CD4-positive, alpha-beta memory T cell (primary cell): ENCODE measurements around the gene WTAP. TPM values are rescaled to one million over a fixed set of nuclear protein-coding genes. Genes with fewer than 3 reads are reported as not detected.
A peak's percentile ranks its signal among the peaks of the same experiment; 100 is the strongest.
"Not testable (repeated sequence)": the region's sequence is repeated elsewhere in the genome, so short reads cannot be mapped to it uniquely, and the experiment has no call there.

Experiments
- CTCF ChIA-PET: fragments of 350-600 bp; sonication (Branson Sonifier 250); formaldehyde crosslinking; loops from one replicate; lab custom pipeline; 2021; ENCODE audit warnings: inconsistent platforms; ENCODE audit not compliant: partially characterized antibody; lab: Charles Lee
- POLR2A ChIA-PET: fragments of 350-600 bp; sonication (Branson Sonifier 250); formaldehyde crosslinking; loops from one replicate; lab custom pipeline; 2021; ENCODE audit not compliant: partially characterized antibody; lab: Charles Lee
- DNase-seq, 5 donors: peaks; one replicate each; pipeline versions ENCODE4 v3.0.0 to v3.0.0-alpha.2; 2020 to 2022; ENCODE audit warnings: mixed read lengths in 1 of 5
- H3K27ac ChIP-seq: one replicate; pipeline ENCODE4 v1.7.0; 2013; ENCODE audit warnings: low read depth, low read length
- H3K27me3 ChIP-seq: 2 replicates; pipeline ENCODE4 v1.7.0; 2013; ENCODE audit warnings: mild to moderate bottlenecking, low read length, moderate library complexity; ENCODE audit not compliant: insufficient read depth
- H3K36me3 ChIP-seq: 2 replicates; pipeline ENCODE4 v1.7.0; 2013; ENCODE audit warnings: mild to moderate bottlenecking, low read length, moderate library complexity; ENCODE audit not compliant: insufficient read depth
- H3K4me1 ChIP-seq: 2 replicates; pipeline ENCODE4 v1.7.0; 2013; ENCODE audit warnings: mild to moderate bottlenecking, low read length, moderate library complexity; ENCODE audit not compliant: insufficient read depth
- H3K4me3 ChIP-seq, 2 donors: one replicate each; pipeline ENCODE4 v1.7.0; 2013; ENCODE audit warnings: low read length in 2 of 2, mild to moderate bottlenecking in 1 of 2
- H3K9me3 ChIP-seq, 2 donors: one replicate each; pipeline ENCODE4 v1.7.0; 2013; ENCODE audit warnings: low read length in 2 of 2, control low read depth in 1 of 2; ENCODE audit not compliant: control insufficient read depth in 1 of 2
- H3K27ac Mint-ChIP-seq, 7 donors: one replicate each; pipeline ENCODE4 v1.8.0; 2020 to 2021; ENCODE audit warnings: mixed read lengths in 7 of 7, mild to moderate bottlenecking in 6 of 7, inconsistent platforms in 3 of 7, moderate library complexity in 3 of 7
- H3K27me3 Mint-ChIP-seq, 2 donors: one replicate each; pipeline ENCODE4 v1.8.0; 2020 to 2021; ENCODE audit warnings: mixed read lengths in 2 of 2
- H3K36me3 Mint-ChIP-seq, 2 donors: one replicate each; pipeline ENCODE4 v1.8.0; 2020 to 2021; ENCODE audit warnings: mixed read lengths in 2 of 2, inconsistent platforms in 1 of 2, mild to moderate bottlenecking in 1 of 2
- H3K4me1 Mint-ChIP-seq, 4 donors: one replicate each; pipeline ENCODE4 v1.8.0; 2020 to 2021; ENCODE audit warnings: mixed read lengths in 4 of 4, mild to moderate bottlenecking in 1 of 4
- H3K4me3 Mint-ChIP-seq, 8 donors: one replicate each; pipeline ENCODE4 v1.8.0; 2020 to 2021; ENCODE audit warnings: mixed read lengths in 8 of 8, mild to moderate bottlenecking in 7 of 8, moderate library complexity in 6 of 8, inconsistent platforms in 3 of 8
- H3K9me3 Mint-ChIP-seq, 8 donors: one replicate each; pipeline ENCODE4 v1.8.0; 2020 to 2021; ENCODE audit warnings: mixed read lengths in 8 of 8, mild to moderate bottlenecking in 5 of 8, inconsistent platforms in 3 of 8, moderate library complexity in 1 of 8
- intact Hi-C: fragments of 100-400 bp; cut with micrococcal nuclease; formaldehyde crosslinking; loops from one replicate; pipeline ENCODE4 v1.15.1; 2023
- polyA plus RNA-seq, 2 donors: library from polyadenylated mRNA; unstranded; fragments of 300-500 nt; fragmentation: Illumina TruSeq; gene quantifications; one replicate each; pipeline ENCODE4 v1.2.3, GENCODE V29; 2021
- total RNA-seq, 2 experiments: library from RNA; stranded (reverse); gene quantifications; one replicate each; pipeline ENCODE4 v1.2.3, GENCODE V29; 2021

WTAP gene
- total and polyA plus RNA-seq, 4 experiments from 2014 or later = 140 to 159 (median 150) TPM

- CTCF ChIA-PET = no interaction called here
- Histone ChIP-seq H3K4me1 (peaks cover 19% of the 10 kb centered on the region), H3K36me3 (peaks cover 86% of the 10 kb centered on the region), H3K4me3 (no peak overlapping the region), H3K9me3 (no peaks in the 10 kb centered on the region), H3K27me3 (no peaks in the 10 kb centered on the region), H3K27ac (no peak overlapping the region)
- Mint-ChIP-seq H3K4me3 (no peak overlapping the region), H3K27ac (peak overlapping the region in 3 of 7 donors; percentile 8 to 22 (median 22)), H3K9me3 (no peaks in the 10 kb centered on the region), H3K4me1 (peaks cover 23 to 33% (median 29%) of the 10 kb centered on the region in 4 donors), H3K36me3 (peaks cover 50 to 76% of the 10 kb centered on the region in 2 donors), H3K27me3 (no peaks in the 10 kb centered on the region)
- intact Hi-C loops = no loop called here
- POLR2A ChIA-PET = interaction anchor here (0.6 to 1.6 kb wide), 3 partner anchors 9 to 16 kb away, joined by 3 to 4 read pairs (median 4); no protein-coding TSS in a partner anchor
- DNase-seq = no peak
Measured at GRCh38 chr6:159742165-159742564, 14.9 kb downstream of the WTAP start.

- Mint-ChIP-seq H3K4me3 (no peak overlapping the region), H3K9me3 (no peaks in the 10 kb centered on the region), H3K27ac (peak overlapping the region in 4 of 7 donors; percentile 43 to 75 (median 63)), H3K27me3 (no peaks in the 10 kb centered on the region), H3K36me3 (peaks cover 68 to 82% of the 10 kb centered on the region in 2 donors), H3K4me1 (peaks cover 9 to 36% (median 21%) of the 10 kb centered on the region in 4 donors)
- ChIA-PET POLR2A (interaction anchor here (1.0 kb wide), 1 partner anchor 16 kb away, joined by 3 read pairs; the partner anchor contains the start of gene ACAT2), CTCF (no interaction called here)
- no peak for DNase-seq
- intact Hi-C loops = no loop called here
- H3K36me3 ChIP-seq = peaks cover 86% of the 10 kb centered on the region
- H3K27ac ChIP-seq = no peak overlapping the region
- no peaks in the 10 kb centered on the region for H3K27me3 ChIP-seq
- no peaks in the 10 kb centered on the region for H3K4me1 ChIP-seq
- H3K9me3 ChIP-seq = no peaks in the 10 kb centered on the region
- no peak overlapping the region for H3K4me3 ChIP-seq
Measured at GRCh38 chr6:159745081-159745480, 17.8 kb downstream of the WTAP start.

GRCh38 chr6:159746759-159747158 is 19.5 kb downstream of the WTAP start:
- H3K36me3 ChIP-seq = peaks cover 79% of the 10 kb centered on the region
- no peaks in the 10 kb centered on the region for H3K4me1 ChIP-seq
- H3K9me3 Mint-ChIP-seq = no peaks in the 10 kb centered on the region
- peaks cover 6 to 30% (median 15%) of the 10 kb centered on the region in 4 donors for H3K4me1 Mint-ChIP-seq
- H3K27ac Mint-ChIP-seq = no peak overlapping the region
- H3K9me3 ChIP-seq = no peaks in the 10 kb centered on the region
- intact Hi-C loops = no loop called here
- H3K27me3 ChIP-seq = no peaks in the 10 kb centered on the region
- H3K4me3 Mint-ChIP-seq = no peak overlapping the region
- no peak for DNase-seq
- CTCF ChIA-PET = interaction anchor here (1.6 kb wide), 1 partner anchor 9 kb away, joined by 3 read pairs; no protein-coding TSS in a partner anchor
- H3K4me3 ChIP-seq = no peak overlapping the region
- H3K36me3 Mint-ChIP-seq = peaks cover 62 to 80% of the 10 kb centered on the region in 2 donors
- POLR2A ChIA-PET = no interaction called here
- H3K27me3 Mint-ChIP-seq = no peaks in the 10 kb centered on the region
- H3K27ac ChIP-seq = no peak overlapping the region

DNA sequence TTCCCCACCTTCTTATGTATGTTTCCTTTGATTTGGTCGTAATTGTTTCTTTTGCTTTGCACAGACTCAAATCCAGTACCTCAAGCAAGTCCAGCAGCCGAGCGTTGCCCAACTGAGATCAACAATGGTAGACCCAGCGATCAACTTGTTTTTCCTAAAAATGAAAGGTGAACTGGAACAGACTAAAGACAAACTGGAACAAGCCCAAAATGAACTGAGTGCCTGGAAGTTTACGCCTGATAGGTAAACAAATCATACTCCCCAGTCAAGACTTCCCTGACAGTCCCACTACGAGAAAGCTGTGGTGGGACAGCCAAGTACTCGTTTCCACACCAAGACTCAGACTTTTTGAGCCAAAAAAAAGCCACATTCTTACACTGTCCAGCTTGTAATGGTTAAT is 20.8 kb downstream of the WTAP start:
- peaks cover 57 to 80% of the 10 kb centered on the region in 2 donors for H3K36me3 Mint-ChIP-seq
- POLR2A ChIA-PET = interaction anchor here (0.6 kb wide), 1 partner anchor 11 kb away, joined by 3 read pairs; no protein-coding TSS in a partner anchor
- peak overlapping the region in 2 of 7 donors; percentile 7 to 65 for H3K27ac Mint-ChIP-seq
- intact Hi-C loops = loop anchor here (2.0 kb wide), 1 partner anchor 15 kb away; the partner anchor contains the start of gene ACAT2
- not testable (repeated sequence) for H3K4me3 ChIP-seq, H3K4me1 ChIP-seq, H3K9me3 ChIP-seq, H3K27ac ChIP-seq, H3K27me3 ChIP-seq, H3K9me3 Mint-ChIP-seq, H3K27me3 Mint-ChIP-seq, DNase-seq, H3K4me3 Mint-ChIP-seq
- CTCF ChIA-PET = interaction anchor here (1.4 to 1.6 kb wide), 2 partner anchors 10 to 27 kb away, joined by 3 to 4 read pairs; no protein-coding TSS in a partner anchor
- H3K4me1 Mint-ChIP-seq = peaks cover 6 to 30% (median 14%) of the 10 kb centered on the region in 4 donors
- peaks cover 79% of the 10 kb centered on the region for H3K36me3 ChIP-seq

GRCh38 chr6:159751448-159751847 is 24.1 kb downstream of the WTAP start:
- Histone ChIP-seq H3K27ac (no peak overlapping the region), H3K36me3 (peaks cover 77% of the 10 kb centered on the region), H3K27me3 (no peaks in the 10 kb centered on the region), H3K4me1 (no peaks in the 10 kb centered on the region), H3K9me3 (no peaks in the 10 kb centered on the region), H3K4me3 (no peak overlapping the region)
- Mint-ChIP-seq H3K27ac (peak overlapping the region in 2 of 7 donors; percentile 35 to 46), H3K4me1 (peaks cover 0 to 14% (median 4%) of the 10 kb centered on the region in 4 donors), H3K36me3 (peaks cover 47 to 77% of the 10 kb centered on the region in 2 donors), H3K27me3 (no peaks in the 10 kb centered on the region), H3K4me3 (no peak overlapping the region), H3K9me3 (no peaks in the 10 kb centered on the region)
- ChIA-PET POLR2A (interaction anchor here (1.1 to 1.7 kb wide), 3 partner anchors 9 to 38 kb away, joined by 4 to 6 read pairs (median 4); partner anchors contain the start of genes ACAT2 and TCP1), CTCF (interaction anchor here (1.0 kb wide), 1 partner anchor 31 kb away, joined by 4 read pairs; no protein-coding TSS in a partner anchor)
- DNase-seq = no peak
- intact Hi-C loops = no loop called here

- Mint-ChIP-seq H3K36me3 (peaks cover 41 to 74% of the 10 kb centered on the region in 2 donors), H3K9me3 (no peaks in the 10 kb centered on the region), H3K4me1 (peaks cover 0 to 11% (median 4%) of the 10 kb centered on the region in 4 donors), H3K27me3 (no peaks in the 10 kb centered on the region), H3K4me3 (no peak overlapping the region), H3K27ac (peak overlapping the region in 5 of 7 donors; percentile 4 to 50 (median 30))
- peaks cover 67% of the 10 kb centered on the region for H3K36me3 ChIP-seq
- intact Hi-C loops = loop anchor here (2.0 kb wide), 1 partner anchor 14 kb away; no protein-coding TSS in a partner anchor
- H3K4me1 ChIP-seq = no peaks in the 10 kb centered on the region
- no peak for DNase-seq
- no peak overlapping the region for H3K27ac ChIP-seq
- CTCF ChIA-PET = no interaction called here
- no peaks in the 10 kb centered on the region for H3K9me3 ChIP-seq
- no peaks in the 10 kb centered on the region for H3K27me3 ChIP-seq
- POLR2A ChIA-PET = interaction anchor here (0.7 to 2.3 kb wide), 3 partner anchors 9 to 60 kb away, joined by 3 to 6 read pairs (median 6); partner anchors contain the start of genes ACAT2 and WTAP
- H3K4me3 ChIP-seq = no peak overlapping the region
Measured at GRCh38 chr6:159753081-159753872, 26.0 kb downstream of the WTAP start.

DNA sequence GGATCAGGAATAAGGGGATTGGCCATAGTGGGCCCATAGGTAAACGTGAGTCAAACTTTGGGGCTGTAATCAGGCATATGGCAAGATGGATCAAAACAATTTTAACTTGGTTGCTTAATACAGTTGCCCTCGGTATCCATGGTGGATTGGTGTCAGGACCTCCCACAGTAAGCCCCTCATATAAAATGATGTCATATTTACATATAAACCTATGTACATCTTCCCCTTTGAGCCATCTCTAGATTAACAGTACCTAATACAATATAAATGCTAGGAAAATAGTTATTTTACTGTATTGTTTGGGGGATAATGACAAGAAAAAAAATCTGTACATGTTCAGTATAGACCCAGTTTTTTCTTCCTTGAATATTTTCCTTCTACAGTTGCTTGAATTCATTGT is 27.1 kb downstream of the WTAP start:
- Mint-ChIP-seq H3K9me3 (no peaks in the 10 kb centered on the region), H3K4me3 (no peak overlapping the region), H3K4me1 (peaks cover 0 to 5% (median 4%) of the 10 kb centered on the region in 4 donors), H3K27me3 (no peaks in the 10 kb centered on the region), H3K36me3 (peaks cover 30 to 68% of the 10 kb centered on the region in 2 donors), H3K27ac (peak overlapping the region in 1 of 7 donors; percentile 72)
- DNase-seq = no peak
- CTCF ChIA-PET = no interaction called here
- no peaks in the 10 kb centered on the region for H3K27me3 ChIP-seq
- intact Hi-C loops = no loop called here
- no peaks in the 10 kb centered on the region for H3K4me1 ChIP-seq
- no peak overlapping the region for H3K27ac ChIP-seq
- H3K36me3 ChIP-seq = peaks cover 61% of the 10 kb centered on the region
- POLR2A ChIA-PET = interaction anchor here (0.9 to 2.3 kb wide), 3 partner anchors 7 to 36 kb away, joined by 3 to 6 read pairs (median 6); partner anchors contain the start of genes ACAT2 and WTAP
- H3K4me3 ChIP-seq = no peak overlapping the region
- no peaks in the 10 kb centered on the region for H3K9me3 ChIP-seq
